HG03378 (cell line): ENCODE measurements around the gene SKOR2.
"Not testable (repeated sequence)": the region's sequence is repeated elsewhere in the genome, so short reads cannot be mapped to it uniquely, and the experiment has no call there.

Source experiments
- ATAC-seq: cut with Tn5 transposase; IDR thresholded peaks from one replicate; pipeline ENCODE4 v1.9.1; 2021; ENCODE audit warnings: mild to moderate bottlenecking, moderate library complexity; ENCODE audit not compliant: unreplicated experiment

SKOR2 gene

DNA sequence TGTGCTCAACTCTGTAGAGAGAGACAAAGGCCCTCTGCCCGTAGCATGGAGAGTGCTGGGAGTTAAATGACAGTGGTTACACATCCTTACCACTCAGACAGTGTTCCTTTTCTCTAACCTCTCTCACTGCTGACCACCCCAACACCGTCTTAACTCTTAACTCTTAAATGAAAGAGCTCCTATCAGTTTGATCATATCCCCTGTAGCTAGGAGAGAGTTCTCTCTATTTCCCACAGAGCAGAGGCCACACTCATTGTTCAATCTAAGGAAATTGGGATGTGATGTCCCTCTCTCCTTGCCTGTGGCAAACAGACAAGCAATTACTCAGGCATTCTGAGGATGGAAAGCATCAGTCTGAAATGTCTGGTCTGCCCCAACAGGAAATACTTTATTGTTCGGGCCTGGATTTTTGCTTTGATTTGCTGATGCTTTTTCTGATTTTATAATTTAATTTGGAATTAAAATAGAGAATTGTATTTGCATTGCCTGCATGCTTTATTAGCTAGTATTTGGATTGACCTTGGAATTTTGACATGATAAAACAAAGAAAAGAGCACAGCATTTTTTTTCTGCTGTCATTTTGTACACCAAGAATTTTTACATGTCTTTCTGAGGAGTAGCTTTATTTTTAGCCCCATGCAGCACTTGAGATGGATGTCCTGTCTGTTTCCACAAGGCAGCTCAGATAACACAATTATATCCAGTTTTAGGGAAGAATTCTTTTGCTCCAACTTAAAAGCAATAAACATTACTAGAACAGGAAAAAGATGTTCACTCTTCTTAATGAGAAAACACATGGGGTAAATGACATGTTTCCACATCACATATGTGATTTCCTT is 47.6 kb downstream of the SKOR2 start:
- no peak for ATAC-seq

DNA sequence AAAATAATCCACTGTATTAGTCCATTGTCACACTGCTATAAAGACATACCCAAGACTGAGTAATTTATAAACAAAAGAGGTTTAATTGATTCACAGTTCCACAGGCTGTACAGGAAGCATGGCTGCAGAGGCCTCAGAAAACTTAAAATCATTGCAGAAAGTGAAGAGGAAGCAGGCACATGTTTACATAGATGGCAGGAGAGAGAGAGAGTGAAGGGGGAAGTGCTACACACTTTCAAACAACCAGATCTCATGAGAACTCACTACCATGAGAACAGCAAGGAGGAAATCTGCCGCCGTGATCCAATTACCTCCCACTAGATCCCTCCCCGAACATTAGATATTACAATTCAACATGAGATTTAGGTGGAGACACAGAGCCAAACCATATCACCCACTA is 55.5 kb downstream of the SKOR2 start:
- ATAC-seq = not testable (repeated sequence)

- ATAC-seq = no peak
Observed at GRCh38 chr18:47191961-47192360, 59.5 kb downstream of the SKOR2 start.

DNA sequence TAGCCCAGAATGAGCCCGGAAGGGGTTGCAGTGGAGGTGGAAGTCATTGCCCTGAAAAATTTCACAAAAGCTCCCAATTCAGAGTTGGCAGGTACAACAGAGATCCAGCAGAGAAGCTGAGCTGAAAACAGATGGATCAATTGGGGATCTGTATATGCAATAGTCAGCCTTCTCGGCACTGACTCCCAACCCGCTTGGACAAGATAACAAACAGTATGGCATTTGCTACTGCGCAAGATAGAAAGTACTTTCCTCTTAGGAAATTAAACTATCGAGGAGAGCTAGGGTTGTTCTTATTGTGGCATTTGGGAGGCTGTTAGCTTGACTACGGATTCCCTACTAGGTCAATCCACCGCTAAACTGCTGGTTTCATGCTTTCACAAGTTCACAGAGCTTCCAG is 63.7 kb downstream of the SKOR2 start:
- ATAC-seq = no peak

- no peak for ATAC-seq
Observed at GRCh38 chr18:47184419-47185050, 66.9 kb downstream of the SKOR2 start.

DNA sequence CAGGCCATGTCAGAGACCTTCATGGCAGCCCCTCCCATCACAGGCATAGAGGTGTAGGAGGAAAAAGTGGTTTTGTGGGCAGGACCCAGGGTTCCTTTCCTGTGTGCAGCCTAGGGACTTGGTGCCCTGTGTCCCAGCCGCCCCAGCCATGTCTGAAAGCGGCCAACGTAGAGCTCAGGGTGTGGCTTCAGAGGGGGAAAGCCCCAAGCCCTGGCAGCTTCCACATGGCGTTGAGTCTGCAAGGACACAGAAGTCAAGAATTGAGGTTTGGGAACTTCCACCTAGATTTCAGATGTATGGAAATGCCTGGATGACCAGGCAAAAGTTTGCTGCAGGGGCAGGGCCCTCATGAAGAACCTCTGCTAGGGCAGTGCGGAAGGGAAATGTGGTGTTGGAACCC is 69.3 kb downstream of the SKOR2 start:
- ATAC-seq = not testable (repeated sequence)

DNA sequence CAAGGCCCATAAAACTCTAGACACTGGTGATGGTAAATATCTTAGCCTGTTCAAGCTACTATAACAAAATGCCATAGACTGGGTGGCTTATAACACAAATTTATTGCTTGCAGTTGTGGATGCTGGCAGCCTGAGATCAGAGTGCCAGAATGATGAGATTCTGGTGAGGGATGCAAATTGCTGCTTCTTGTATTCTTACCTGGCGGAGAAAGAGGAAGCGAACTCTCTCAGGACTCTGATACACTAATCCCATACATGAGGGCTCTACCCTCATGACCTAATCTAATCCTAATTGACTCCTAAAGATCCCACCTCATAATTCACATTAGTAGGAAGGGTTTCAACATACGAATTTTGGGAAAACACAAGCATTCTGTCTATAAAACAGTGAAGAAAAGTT is 70.7 kb downstream of the SKOR2 start:
- no peak for ATAC-seq

GRCh38 chr18:47179520-47179919 is 71.9 kb downstream of the SKOR2 start:
- no peak for ATAC-seq

DNA sequence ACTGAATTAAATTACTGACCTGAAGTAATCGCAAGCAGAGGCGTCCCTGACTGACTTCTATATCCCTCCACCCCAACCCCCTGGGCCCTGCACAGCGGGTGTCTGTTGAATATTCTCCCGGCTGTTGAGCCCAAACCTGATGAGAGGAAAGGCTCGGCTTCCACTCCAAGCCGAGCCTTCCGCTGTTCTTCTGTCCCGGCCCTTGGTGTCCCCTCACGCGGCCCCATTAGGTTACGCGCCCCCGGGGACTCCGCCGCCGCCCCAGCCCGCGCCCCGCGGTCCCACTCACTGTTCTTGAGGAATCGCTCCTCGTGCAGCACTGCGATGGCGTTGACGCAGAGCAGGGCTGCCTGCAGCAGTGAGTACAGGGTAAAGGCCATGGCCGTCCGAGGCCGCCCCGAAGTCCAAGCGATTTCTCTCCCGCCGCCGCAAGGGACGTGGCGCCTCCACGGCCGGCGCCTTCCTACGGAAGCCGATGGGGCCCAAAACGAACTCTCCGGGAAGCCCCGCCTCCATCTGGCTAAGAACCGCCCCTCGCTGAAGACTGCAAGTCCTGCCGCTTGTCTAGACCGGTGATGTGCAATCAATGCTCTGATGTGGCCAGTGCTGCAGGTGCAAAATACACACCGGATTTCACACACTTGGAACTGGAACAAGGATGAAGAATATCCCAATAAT is 75.4 kb downstream of the SKOR2 start, which contains the start of gene IER3IP1:
IER3IP1 (minus strand) TSS at position 467 of the 678 bp plus-strand sequence; CDS start at position 380, 87 bp downstream.
- peak; percentile 58 for ATAC-seq

DNA sequence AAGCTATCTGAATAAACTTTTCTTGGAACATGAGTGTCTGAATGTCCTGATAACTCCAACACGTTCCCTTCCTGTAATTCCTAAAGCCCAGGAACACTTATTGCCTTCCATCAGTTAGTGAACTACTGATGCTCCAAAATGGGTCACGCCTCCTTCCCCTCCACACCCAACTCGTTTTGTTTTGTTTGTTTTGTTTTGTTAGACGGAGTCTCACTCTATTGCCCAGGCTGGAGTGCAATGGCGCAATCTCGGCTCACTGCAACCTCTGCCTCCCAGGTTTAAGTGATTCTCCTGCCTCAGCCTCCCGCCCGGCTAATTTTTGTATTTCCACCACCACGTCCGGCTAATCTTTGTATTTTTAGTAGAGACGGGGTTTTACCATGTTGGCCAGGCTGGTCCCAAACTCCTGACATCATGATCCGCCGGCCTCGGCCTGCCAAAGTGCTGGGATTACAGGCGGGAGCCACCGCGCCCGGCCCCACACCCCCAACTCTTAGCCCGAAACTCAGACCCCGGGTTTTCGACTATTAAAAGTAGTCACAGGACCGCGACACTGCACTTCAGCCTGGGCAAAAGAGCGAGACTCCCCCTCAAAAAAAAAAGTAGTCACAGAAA is 76.1 kb downstream of the SKOR2 start:
- ATAC-seq = no peak

GRCh38 chr18:47174545-47175116 is 76.8 kb downstream of the SKOR2 start:
- ATAC-seq = no peak

DNA sequence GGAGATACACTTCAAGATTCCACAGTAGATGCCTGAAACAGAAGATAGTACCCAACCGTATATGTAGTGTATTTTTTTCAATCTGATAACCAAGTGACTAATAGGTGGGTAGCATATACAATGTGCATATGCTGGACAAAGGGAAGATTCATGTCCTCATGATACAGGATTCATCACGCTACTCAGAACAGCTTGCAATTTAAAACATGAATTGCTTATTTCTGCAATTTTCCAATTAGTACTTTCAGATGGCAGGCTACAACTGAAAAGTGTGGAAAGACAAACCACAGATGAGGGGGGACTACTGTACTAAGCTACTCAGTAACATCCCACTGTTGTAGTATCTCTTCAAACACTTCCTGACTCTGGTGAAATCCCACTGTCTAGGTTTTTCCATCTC is 79.0 kb downstream of the SKOR2 start:
- ATAC-seq = no peak

DNA sequence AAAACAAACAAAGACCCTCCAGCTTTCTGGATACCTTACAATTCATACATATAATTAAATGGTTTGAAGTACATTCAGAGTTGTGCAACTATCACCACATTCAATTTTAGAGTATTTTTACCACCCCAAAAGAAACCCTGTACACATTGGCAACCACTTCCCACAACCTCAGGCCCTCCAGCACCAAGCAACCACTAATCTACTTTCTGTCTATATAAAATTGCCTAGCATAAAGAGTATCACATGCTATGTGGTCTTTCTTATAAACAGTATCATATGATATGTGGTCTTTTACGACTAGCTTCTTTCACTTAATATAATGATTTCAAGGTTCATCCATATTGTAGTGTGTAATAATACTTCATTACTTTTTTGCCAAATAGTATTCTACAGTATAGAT is 82.5 kb downstream of the SKOR2 start:
- ATAC-seq = no peak

GRCh38 chr18:47168509-47168908 is 83.0 kb downstream of the SKOR2 start:
- no peak for ATAC-seq

- no peak for ATAC-seq
Observed at GRCh38 chr18:47166294-47166693, 85.2 kb downstream of the SKOR2 start.

DNA sequence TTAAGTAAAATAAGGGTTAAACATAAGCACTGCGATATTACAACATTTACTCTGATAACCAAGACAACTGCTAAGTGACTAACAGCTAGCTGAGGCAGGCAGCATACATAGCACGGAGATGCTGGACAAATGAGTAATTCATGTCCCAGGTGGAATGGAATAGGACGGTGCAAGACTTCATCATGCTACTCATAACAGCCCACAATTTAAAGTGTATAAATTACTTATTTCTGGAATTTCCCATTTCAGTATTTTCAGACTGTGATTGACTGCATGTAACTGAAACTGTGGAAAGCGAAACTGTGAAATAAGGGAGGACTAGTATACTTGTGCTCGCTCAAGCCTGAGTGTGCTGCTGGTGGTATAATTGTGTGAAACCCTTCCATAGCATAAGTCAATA is 88.2 kb downstream of the SKOR2 start:
- ATAC-seq = peak; percentile 88

DNA sequence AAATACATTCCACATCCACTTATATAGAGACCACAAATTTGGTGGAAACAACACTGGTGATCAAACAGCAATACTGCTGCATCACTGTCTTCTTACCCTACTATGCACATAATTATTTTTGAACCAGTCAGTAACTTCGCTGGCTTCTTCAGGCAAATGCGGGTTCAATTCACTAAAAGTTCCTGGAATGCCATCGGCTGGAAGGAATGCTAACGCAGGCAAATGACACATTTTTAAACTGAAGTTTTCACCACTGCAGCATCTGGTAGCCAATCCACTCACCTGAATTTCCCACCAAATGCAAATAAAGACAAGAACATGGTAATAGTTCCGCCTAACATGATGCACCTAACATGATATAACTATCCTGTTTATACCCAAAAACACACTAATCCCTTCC is 91.2 kb downstream of the SKOR2 start:
- no peak for ATAC-seq

DNA sequence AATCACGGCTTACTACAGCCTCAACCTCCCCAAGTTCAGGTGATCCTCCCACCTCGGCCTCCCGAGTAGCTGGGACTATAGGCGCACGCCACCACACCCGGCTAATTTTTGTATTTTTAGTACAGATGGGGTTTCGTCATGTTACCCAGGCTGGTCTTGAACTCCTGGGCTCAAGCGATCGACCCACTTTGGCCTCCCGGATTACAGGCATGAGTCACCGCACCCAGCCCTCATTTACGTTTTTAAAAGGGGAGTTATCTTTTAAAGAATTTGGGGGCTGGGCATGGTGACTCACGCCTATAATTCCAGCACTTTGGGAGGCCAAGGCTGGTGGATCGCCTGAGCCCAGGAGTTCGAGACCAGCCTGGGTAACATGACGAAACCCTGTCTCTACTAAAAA is 93.1 kb downstream of the SKOR2 start:
- not testable (repeated sequence) for ATAC-seq
